A549 treated with Hydrocortisone at 1 μM for 4 hours (cell line): Measurements from ENCODE around the gene FCN3. TPM values are rescaled to one million over a fixed set of nuclear protein-coding genes. Genes with fewer than 3 reads are reported as not detected.

Experiments used
- total RNA-seq: library from RNA; stranded (reverse); fragments of 200-300 nt; extraction: Qiagen RNA extraction; gene quantifications from 5 replicates; pipeline ENCODE4 v1.2.3, GENCODE V29; 2022

FCN3 gene
- total RNA-seq = not detected in 5 replicates

DNA sequence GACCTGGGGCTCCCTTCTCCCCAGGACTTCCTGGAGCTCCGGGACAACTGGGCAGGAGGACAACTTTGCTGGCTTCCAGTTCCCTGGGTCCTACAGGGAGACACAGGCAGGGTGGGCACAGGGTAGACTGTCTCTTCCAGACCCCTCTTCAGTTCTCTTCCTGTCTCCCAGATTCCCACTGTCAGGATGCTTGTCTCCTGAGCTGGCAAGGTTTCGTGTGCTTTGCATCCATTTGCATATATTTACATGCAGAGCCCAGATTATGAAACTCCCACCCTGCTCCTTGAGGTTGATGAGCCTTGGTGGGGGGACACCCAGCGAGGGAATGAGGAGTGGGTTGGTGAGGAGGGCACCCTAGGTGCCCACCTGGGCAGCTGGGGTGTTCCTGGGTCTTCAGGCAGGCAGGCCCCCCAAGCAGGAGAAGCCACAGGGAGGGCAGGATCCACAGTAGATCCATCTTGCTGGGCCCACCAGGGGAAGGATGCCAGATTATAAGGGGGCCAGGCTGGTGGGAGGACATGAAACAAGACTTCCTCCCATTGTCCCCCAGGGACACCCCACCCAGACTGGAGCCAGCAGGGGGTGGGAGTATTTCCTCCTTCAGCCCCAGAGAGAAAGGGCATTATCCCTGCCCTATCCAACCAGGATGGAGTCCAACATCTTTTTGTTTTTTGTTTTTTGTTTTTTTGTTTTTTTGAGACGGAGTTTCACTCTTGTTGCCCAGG lies at the start of gene FCN3:
Gene FCN3, minus strand, starts transcription at position 463 of the 725 bp plus-strand sequence. Its CDS starts 6 bp downstream, at position 457.

DNA sequence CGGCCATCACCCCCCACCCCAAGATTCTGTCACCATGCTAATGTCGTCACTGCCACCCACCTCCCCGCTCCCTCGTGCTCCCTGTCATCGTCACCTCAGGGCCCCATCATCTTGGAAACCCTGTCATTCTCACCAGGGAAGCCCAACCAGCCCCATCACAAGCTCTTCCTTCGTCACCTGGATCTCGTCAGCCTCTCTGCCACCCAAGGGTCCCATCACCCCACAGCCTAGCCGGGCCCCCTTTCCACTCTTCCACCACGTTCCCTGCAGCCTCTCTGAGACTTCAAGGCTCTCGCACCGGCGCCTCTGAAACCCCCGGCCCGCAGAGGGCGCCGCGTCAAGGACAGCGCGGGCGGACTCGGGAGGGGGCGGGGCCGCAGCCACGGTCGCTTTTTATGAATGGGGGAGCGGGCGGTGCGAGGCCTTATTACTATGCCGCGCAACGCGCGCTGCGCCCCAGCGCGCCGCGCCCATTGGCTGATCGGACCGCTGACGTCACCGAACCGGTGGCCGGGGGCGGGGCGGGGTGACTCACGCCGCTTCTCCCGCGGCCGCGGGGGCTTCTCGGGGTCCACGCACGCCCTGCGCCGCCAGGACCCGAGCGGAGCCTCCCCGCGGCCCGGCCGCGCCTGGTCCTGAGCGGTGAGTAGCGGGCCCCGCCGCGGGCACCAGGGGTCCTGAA lies 17.6 kb upstream of the FCN3 start, which contains the start of gene GPR3:
Gene GPR3, plus strand, starts transcription at position 527 of the 682 bp plus-strand sequence. CDS start 1,177 bp downstream, outside the sequence.

DNA sequence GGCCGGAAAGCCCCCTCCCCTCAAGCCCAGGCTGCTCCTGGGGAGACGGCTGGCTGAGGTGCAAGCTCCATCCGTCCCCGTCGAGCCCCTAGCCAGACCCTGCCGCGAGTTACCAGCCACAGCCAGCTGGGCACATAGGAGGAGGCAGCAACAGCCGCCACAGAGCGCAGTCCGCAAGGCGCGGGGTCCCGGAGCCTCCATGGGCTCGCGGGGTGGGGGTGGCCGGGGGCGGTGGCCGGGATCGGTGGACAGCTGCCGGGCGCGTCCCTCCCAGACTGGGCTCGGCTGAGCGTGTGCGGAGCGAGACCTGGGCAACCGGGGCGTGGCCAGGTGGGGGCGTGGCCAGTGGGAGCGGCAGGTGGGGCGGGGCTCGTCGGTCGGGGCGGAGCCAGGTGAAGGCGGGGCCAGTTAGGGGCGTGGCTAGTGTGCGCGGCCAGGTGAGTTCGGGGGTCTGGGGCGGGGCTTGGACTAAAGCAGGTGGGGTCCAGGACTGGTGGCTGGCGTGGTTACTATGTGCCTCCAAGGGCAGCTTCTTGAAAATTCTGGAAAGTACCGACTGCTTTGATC lies 8.5 kb upstream of the FCN3 start, which contains the start of gene CD164L2:
Gene CD164L2, minus strand, starts transcription at position 295 of the 567 bp plus-strand sequence. Its CDS starts 94 bp downstream, at position 201.

DNA sequence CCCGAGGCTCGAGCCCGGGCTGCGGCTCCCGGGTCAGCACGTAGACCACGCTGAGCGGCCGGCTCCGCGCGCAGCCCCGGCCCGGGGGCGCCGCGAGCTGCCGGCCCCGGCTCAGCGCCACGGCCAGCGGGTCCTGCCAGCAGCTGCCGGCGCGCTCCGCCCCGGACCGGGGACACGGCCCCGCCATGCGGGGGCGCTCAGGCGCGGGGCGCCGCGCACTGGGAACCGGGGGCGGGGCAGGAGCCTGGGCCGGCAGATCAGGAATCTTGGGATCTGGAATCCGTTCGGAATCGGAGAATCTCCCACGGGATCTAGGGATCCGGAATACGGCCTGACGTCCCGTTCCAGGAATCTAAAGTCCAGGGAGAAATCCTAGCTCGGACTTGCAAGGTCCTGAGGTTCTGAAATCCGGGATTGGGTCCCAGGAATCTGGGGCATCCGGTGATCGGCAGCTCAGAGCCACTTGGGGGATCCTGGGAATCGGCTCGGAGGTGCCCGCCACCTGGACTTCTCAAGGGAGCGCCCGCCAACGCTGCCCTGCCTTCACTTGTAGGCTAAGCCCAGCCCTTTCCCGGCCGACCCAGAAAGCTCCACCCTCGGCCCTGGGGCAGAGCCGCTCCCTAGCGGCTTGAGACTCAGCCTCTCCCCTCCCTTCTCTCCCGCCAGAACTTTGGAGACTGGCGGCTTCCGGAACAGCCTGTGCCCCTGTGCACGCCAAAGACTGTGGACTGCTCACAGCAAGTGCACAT lies 8.0 kb downstream of the FCN3 start, which contains the start of gene MAP3K6:
Gene MAP3K6, minus strand, starts transcription at position 551 of the 749 bp plus-strand sequence. Its CDS starts 364 bp downstream, at position 187.

DNA sequence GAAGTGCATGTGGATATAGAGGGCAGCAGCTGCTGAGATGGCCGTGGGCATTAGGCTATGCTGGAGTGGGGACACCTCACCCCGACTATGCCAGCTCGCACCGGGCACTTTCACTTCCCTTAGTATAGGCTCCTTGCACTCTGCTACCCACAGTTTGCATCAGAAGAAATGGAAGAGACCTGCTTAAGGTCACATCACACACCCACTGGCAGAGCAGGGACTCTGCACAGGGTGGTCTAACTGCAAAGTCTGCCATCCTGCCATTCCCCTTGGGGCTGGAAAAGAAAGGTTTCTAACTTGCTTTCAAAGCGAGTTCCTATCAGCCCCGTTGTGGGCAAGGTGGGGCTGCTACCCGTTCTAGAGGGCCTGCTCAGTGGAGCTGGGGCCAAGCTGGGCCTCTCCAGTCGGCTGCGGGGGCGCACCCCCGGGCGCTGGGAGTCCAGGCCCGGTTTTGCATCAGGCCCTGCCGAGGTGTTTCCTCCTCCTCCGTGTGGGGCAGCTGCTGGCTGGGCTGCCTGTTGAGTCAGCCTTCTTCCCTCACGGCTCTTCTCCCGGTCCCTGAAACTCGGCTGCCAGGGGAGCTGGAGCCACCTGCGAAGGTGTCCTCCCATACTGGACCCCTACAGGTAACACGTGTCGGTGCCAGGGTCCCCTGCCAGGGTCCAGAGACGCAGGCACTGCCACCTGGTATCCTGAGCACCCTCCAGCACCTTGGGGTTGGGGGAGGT lies 32.9 kb downstream of the FCN3 start, which contains the start of gene SYTL1:
Gene SYTL1, plus strand, starts transcription at position 498 of the 728 bp plus-strand sequence. CDS start 3,313 bp downstream, outside the sequence.

DNA sequence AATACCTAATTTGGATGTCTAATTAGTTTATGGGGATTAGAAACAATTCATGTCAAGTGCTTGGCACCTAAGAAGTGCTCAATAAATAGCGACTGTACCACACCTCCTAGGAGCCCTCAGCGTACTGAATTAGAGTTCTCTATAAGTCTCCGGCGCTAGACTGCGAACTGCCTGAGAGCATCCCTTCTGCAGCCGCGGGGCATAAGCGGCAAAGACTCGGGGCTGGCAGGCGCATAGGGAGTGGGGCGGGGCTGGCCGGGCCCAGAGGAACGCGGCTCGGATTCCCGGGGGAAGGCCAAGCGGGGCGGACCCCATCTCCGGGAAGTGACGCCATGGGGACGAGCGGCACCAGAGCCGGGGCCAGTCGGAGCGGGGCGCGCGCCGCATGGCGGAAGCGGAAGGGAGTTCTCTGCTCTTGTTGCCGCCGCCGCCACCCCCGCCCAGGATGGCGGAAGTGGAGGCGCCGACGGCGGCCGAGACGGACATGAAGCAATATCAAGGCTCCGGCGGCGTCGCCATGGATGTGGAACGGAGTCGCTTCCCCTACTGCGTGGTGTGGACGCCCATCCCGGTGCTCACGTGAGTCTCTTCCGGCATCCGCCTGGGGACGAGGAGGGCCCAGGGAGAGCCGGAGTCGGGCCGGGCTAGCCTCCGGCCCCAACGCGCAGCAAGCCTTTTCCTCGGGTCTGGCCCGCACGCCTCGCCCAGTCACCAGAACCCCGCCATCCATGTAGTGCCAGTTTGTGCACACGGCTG lies 52.6 kb downstream of the FCN3 start, which contains the start of gene TMEM222:
Gene TMEM222, plus strand, starts transcription at position 351 of the 756 bp plus-strand sequence. Its CDS starts 35 bp downstream, at position 386.

Other genes with a start within 250 kb of the FCN3 start
- 14.8 to 19.5 TPM (median 17.2 TPM) in 5 replicates for gene SLC9A1, start 219.7 kb downstream of the FCN3 start, total RNA-seq
- gene WDTC1, start 140.2 kb downstream of the FCN3 start, total RNA-seq = 6.3 to 8.0 TPM (median 7.3 TPM) in 5 replicates
- 41.7 to 51.8 TPM (median 46.5 TPM) in 5 replicates for gene TMEM222, start 52.7 kb downstream of the FCN3 start, total RNA-seq
- gene SYTL1, start 32.8 kb downstream of the FCN3 start, total RNA-seq = 0.26 to 0.56 TPM (median 0.51 TPM) in 5 replicates
- gene MAP3K6, start 7.9 kb downstream of the FCN3 start, total RNA-seq = 12.7 to 19.2 TPM (median 16.2 TPM) in 5 replicates
- gene CD164L2, start 8.5 kb upstream of the FCN3 start, total RNA-seq = not detected in 5 replicates
- 1.3 to 1.8 TPM (median 1.7 TPM) in 5 replicates for gene GPR3, start 17.8 kb upstream of the FCN3 start, total RNA-seq
- gene WASF2, start 115.3 kb upstream of the FCN3 start, total RNA-seq = 46.8 to 64.9 TPM (median 56.1 TPM) in 5 replicates
- gene AHDC1, start 229.3 kb upstream of the FCN3 start, total RNA-seq = 18.0 to 27.0 TPM (median 26.3 TPM) in 5 replicates